Measurements from ENCODE around the gene C5.

DNA sequence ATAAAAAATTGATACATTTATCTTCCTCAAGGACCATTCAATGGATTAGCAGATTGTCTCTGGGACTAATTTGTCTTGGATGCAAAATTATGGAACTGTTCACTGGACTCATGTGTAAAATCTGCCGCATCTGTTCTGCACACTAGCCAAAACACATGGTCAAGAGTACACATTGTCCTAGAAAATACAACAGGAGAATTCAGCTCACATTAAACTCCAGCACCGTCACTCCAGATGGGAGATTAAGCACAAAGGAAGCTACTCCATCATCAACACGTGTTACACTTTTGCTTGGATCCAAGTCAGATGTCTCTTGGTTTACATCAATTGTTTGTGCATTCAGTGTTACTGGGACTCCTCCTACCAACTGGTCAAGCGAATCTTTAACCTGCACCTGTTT, 28.8 kb downstream of the C5 start:
- TF ChIP-seq, protein P1, sequence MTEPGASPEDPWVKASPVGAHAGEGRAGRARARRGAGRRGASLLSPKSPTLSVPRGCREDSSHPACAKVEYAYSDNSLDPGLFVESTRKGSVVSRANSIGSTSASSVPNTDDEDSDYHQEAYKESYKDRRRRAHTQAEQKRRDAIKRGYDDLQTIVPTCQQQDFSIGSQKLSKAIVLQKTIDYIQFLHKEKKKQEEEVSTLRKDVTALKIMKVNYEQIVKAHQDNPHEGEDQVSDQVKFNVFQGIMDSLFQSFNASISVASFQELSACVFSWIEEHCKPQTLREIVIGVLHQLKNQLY (CRISPR knock-in tag; conservative IDR thresholded peaks at IDR 0.05): no peak
- TF ChIP-seq, protein P2, sequence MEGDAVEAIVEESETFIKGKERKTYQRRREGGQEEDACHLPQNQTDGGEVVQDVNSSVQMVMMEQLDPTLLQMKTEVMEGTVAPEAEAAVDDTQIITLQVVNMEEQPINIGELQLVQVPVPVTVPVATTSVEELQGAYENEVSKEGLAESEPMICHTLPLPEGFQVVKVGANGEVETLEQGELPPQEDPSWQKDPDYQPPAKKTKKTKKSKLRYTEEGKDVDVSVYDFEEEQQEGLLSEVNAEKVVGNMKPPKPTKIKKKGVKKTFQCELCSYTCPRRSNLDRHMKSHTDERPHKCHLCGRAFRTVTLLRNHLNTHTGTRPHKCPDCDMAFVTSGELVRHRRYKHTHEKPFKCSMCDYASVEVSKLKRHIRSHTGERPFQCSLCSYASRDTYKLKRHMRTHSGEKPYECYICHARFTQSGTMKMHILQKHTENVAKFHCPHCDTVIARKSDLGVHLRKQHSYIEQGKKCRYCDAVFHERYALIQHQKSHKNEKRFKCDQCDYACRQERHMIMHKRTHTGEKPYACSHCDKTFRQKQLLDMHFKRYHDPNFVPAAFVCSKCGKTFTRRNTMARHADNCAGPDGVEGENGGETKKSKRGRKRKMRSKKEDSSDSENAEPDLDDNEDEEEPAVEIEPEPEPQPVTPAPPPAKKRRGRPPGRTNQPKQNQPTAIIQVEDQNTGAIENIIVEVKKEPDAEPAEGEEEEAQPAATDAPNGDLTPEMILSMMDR (IDR thresholded peaks at IDR 0.05 in 2 of 3, conservative IDR thresholded peaks at IDR 0.05 in 1 of 3; ENCODE audit: insufficient read depth in 2 of 3, low read depth in 1 of 3, low read length in 3 of 3): no peak
